SK-N-MC (cell line): ENCODE results near the gene NEUROD2.
A peak's percentile ranks its signal among the peaks of the same experiment; 100 is the strongest.

Experiments used
- DNase-seq: peaks from one replicate; pipeline ENCODE4 v3.0.0-alpha.2; 2011; ENCODE audit warnings: low read depth, low spot score
- H3K27ac ChIP-seq: fragments of 200-600 bp; sonication (generic); 2 replicates; pipeline ENCODE4 v1.5.1; 2016; ENCODE audit warnings: mixed run types
- H3K36me3 ChIP-seq: fragments of 200-600 bp; sonication (generic); 2 replicates; pipeline ENCODE4 v1.6.1; 2017; ENCODE audit warnings: antibody characterized with exemption, low read length, mixed read lengths; ENCODE audit not compliant: insufficient read depth
- H3K4me3 ChIP-seq: fragments of 200-600 bp; sonication (generic); 2 replicates; pipeline ENCODE4 v1.5.1; 2016
- H3K9ac ChIP-seq: fragments of 200-600 bp; sonication (generic); 2 replicates; pipeline ENCODE4 v1.8.0; 2017; ENCODE audit warnings: mixed run types, mixed read lengths; ENCODE audit not compliant: insufficient read length
- H3K9me3 ChIP-seq: fragments of 200-600 bp; sonication (generic); 2 replicates; pipeline ENCODE4 v1.6.1; 2017; ENCODE audit warnings: low read depth, mild to moderate bottlenecking, antibody characterized with exemption, low read length, moderate library complexity, mixed read lengths
- EZH2 ChIP-seq: fragments of 200-600 bp; sonication (generic); IDR thresholded peaks from one replicate; pipeline ENCODE4 v1.6.1; 2017; ENCODE audit warnings: antibody characterized with exemption
- FOXP2 ChIP-seq: optimal IDR thresholded peaks from 2 replicates; pipeline ENCODE3; 2011; ENCODE audit warnings: mild to moderate bottlenecking, moderate library complexity; ENCODE audit not compliant: insufficient read depth; ENCODE audit errors: extremely low read length, control extremely low read depth
- POLR2AphosphoS5 ChIP-seq: IDR thresholded peaks from 2 replicates; pipeline ENCODE4 v1.6.1; 2012; ENCODE audit warnings: mild to moderate bottlenecking, low read depth, low read length, borderline replicate concordance

The NEUROD2 gene

GRCh38 chr17:39629898-39630297 is 22.2 kb upstream of the NEUROD2 start:
- Histone ChIP-seq H3K9ac (no peak overlapping the region), H3K4me3 (no peak overlapping the region), H3K36me3 (no peaks in the 10 kb centered on the region), H3K9me3 (no peaks in the 10 kb centered on the region), H3K27ac (no peak overlapping the region)
- no peak for DNase-seq
- no peak for TF ChIP-seq EZH2
- TF ChIP-seq POLR2AphosphoS5: no peak
- no peak for TF ChIP-seq FOXP2

DNA sequence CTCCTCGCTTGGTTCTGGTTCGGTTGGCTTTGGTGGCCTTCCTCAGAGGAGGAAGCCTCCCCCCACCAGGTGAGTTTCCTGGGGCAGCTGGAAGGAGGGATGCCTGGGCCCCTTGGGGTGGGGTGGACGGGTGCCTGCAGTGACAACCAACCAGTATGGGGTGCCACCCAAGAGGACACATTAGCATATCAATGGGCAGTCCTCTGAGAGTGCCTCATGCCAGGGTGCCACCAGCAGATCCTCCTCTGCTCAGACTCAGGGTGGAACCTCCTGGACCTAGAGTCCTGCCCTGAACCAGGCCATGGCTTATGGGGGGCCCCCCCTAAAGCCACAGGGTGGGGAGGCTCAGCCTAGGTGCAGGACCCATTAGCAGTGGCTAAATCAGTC is 21.8 kb upstream of the NEUROD2 start:
- no peak for DNase-seq
- Histone ChIP-seq H3K36me3 (no peaks in the 10 kb centered on the region), H3K4me3 (no peak overlapping the region), H3K27ac (no peak overlapping the region), H3K9ac (no peak overlapping the region), H3K9me3 (no peaks in the 10 kb centered on the region)
- TF ChIP-seq FOXP2: no peak
- no peak for TF ChIP-seq EZH2
- no peak for TF ChIP-seq POLR2AphosphoS5

- Histone ChIP-seq H3K36me3 (no peaks in the 10 kb centered on the region), H3K9ac (no peak overlapping the region), H3K27ac (no peak overlapping the region), H3K4me3 (no peak overlapping the region), H3K9me3 (no peaks in the 10 kb centered on the region)
- DNase-seq: no peak
- no peak for TF ChIP-seq POLR2AphosphoS5
- no peak for TF ChIP-seq FOXP2
- TF ChIP-seq EZH2: no peak
These were observed 21.2 kb upstream of the NEUROD2 start for GRCh38 chr17:39628655-39629493.

DNA sequence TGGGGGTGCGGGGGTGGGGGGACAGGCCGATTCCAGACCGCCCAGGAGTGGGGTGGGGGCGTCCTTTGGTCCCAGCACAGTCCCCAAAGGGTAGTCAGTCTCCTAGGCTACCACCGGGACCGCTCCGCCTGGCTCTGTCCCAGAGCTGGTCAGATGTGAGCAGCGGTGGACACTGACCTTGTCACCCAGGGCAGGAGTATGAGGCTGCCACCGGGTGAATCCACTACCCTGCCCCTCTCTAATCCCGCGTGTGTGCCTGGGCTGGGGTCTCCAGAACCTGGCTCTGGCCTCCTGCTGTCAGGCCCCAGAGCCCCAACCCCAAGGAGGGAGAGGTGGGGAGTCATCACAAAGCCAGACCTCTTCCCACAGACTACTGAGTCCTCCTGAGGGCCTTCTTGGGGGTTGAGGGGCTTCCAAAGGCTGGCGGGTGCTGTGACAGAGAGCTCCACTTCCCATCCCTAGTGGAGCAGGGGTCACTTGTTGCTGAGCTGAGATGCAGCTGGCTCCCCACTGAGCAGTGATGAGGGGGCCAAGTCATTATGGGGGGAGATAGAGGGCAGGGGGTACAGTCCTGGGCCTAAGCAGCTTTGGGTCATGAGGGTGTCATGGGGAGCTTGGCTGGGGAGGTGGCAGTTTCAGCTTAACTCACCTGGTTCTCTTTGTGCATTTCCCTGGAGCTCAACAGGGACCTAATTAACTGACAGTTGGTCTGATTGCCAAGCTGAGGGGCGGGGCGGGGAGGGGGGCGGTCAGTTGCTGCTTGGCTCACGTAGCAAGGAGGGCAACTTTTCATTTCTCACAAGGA is 20.2 kb upstream of the NEUROD2 start:
- no peak for DNase-seq
- Histone ChIP-seq H3K36me3 (no peaks in the 10 kb centered on the region), H3K9ac (no peak overlapping the region), H3K27ac (no peak overlapping the region), H3K9me3 (no peaks in the 10 kb centered on the region), H3K4me3 (no peak overlapping the region)
- TF ChIP-seq POLR2AphosphoS5 (no peak), FOXP2 (no peak), EZH2 (no peak)

DNA sequence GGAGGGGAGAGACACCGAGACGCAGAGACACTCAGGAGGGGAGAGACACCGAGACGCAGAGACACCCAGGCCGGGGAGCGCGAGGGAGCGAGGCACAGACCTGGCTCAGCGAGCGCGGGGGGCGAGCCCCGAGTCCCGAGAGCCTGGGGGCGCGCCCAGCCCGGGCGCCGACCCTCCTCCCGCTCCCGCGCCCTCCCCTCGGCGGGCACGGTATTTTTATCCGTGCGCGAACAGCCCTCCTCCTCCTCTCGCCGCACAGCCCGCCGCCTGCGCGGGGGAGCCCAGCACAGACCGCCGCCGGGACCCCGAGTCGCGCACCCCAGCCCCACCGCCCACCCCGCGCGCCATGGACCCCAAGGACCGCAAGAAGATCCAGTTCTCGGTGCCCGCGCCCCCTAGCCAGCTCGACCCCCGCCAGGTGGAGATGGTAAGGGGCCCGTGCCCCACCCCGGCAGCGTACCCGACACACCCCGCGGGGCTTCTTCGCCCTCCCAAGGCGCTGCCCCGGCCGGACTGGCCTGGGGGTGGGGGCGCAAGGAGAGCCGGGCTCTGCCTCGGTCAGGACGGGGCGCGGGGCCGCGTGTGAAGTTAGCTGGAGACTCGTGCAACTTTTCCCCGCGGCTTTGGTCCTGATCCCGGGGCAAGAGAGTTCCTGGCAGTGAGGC is 19.5 kb upstream of the NEUROD2 start:
- H3K27ac ChIP-seq: no peak overlapping the region
- H3K9ac ChIP-seq: no peak overlapping the region
- H3K4me3 ChIP-seq: peak overlapping the region; percentile 67
- no peak for DNase-seq
- H3K9me3 ChIP-seq: no peaks in the 10 kb centered on the region
- TF ChIP-seq FOXP2 (no peak), POLR2AphosphoS5 (no peak), EZH2 (no peak)
- no peaks in the 10 kb centered on the region for H3K36me3 ChIP-seq

DNA sequence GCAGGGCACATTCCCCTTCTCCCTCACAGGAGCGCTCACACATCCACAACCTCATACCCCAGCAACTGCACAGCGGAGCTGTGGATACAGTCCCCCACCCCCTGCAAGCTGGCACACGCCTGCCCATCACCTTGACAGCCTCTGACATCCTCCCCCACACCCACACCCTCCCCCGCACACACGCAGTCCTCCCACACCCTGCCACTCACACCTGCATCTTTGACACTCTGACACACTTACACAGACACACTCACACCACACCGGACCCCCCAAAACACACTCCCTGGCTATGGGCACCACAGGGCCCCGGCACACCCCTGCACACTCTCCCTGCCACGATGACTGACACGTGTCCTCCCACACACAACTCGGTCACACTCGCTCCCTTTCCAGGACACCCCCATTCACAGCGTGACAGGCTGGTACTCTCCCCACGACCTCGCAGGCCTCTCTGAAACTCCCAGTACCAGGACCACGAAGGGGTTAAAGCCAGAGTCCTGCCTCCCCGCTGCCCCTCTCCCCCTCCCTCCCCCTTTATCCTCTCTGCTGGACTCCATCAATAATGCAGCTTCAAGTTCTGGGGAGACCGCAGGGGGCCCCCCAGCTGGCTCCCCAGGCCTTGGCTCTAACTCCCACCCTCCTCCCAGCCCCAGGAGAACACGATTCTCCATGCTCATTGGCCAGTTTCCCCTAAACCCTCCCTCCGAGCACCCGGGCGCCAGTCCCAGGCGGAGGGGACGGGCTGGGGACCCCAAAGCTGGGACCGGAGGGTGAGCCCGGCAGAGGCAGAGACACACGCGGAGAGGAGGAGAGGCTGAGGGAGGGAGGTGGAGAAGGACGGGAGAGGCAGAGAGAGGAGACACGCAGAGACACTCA is 18.7 kb upstream of the NEUROD2 start, which contains the start of gene PPP1R1B:
PPP1R1B (plus strand) TSS at position 782 of the 876 bp plus-strand sequence. CDS start 441 bp downstream, outside the sequence.
- no peak within 1 kb of the TSS for H3K9ac ChIP-seq
- no peaks in the 10 kb centered on the region for H3K36me3 ChIP-seq
- H3K4me3 ChIP-seq: peak within 1 kb of the TSS; percentile 67
- no peak within 1 kb of the TSS for H3K27ac ChIP-seq
- no peak for DNase-seq
- no peak for TF ChIP-seq EZH2
- TF ChIP-seq FOXP2: no peak
- TF ChIP-seq POLR2AphosphoS5: no peak
- H3K9me3 ChIP-seq: no peaks in the 10 kb centered on the region

GRCh38 chr17:39625198-39625785 is 17.6 kb upstream of the NEUROD2 start:
- Histone ChIP-seq H3K36me3 (no peaks in the 10 kb centered on the region), H3K9ac (no peak overlapping the region), H3K9me3 (no peaks in the 10 kb centered on the region), H3K27ac (no peak overlapping the region), H3K4me3 (no peak overlapping the region)
- no peak for DNase-seq
- TF ChIP-seq POLR2AphosphoS5: no peak
